SU-DHL-6 (cell line): Measurements from ENCODE around the gene INPP5A.
"Not testable (repeated sequence)": the region's sequence is repeated elsewhere in the genome, so short reads cannot be mapped to it uniquely, and the experiment has no call there.

Experiments used
- H2AFZ ChIP-seq: fragments of 200-600 bp; sonication (generic); 2 replicates; pipeline ENCODE4 v1.6.1; 2014; ENCODE audit warnings: low read depth, mild to moderate bottlenecking, moderate library complexity, mixed read lengths, antibody characterized with exemption, low read length; ENCODE audit not compliant: severe bottlenecking
- H3F3A ChIP-seq: fragments of 200-600 bp; shearing (Covaris generic); 2 replicates; pipeline ENCODE4 v1.6.0; 2016; ENCODE audit warnings: antibody characterized with exemption, mild to moderate bottlenecking; ENCODE audit not compliant: insufficient read depth
- H3K27ac ChIP-seq: fragments of 200-600 bp; sonication (generic); 2 replicates; pipeline ENCODE4 v1.5.1; 2016; ENCODE audit warnings: low read depth, mild to moderate bottlenecking, low read length, moderate library complexity, mixed read lengths
- H3K27me3 ChIP-seq: fragments of 200-600 bp; sonication (generic), shearing (Covaris generic); 2 replicates; pipeline ENCODE4 v1.6.0; 2014; ENCODE audit warnings: mild to moderate bottlenecking, low read length
- H3K36me3 ChIP-seq: fragments of 200-600 bp; sonication (generic); 2 replicates; pipeline ENCODE4 v1.6.1; 2014; ENCODE audit warnings: mild to moderate bottlenecking, low read length, mixed read lengths
- H3K4me2 ChIP-seq: fragments of 300-600, 200-600 bp; shearing (Covaris generic), sonication (generic); 2 replicates; pipeline ENCODE4 v1.6.0; 2014; ENCODE audit warnings: low read length, low read depth, mild to moderate bottlenecking; ENCODE audit not compliant: poor library complexity, severe bottlenecking
- H3K4me3 ChIP-seq: fragments of 200-600 bp; sonication (generic); 2 replicates; pipeline ENCODE4 v1.5.1; 2014; ENCODE audit warnings: antibody characterized with exemption, low read length, mild to moderate bottlenecking, mixed read lengths; ENCODE audit not compliant: insufficient read depth, poor library complexity, severe bottlenecking
- H3K79me2 ChIP-seq: fragments of 200-600 bp; sonication (generic); 2 replicates; pipeline ENCODE4 v1.6.1; 2014; ENCODE audit warnings: mild to moderate bottlenecking, low read length, moderate library complexity; ENCODE audit not compliant: insufficient read depth
- H3K9ac ChIP-seq: fragments of 200-600 bp; sonication (generic); 2 replicates; pipeline ENCODE4 v1.7.0; 2014; ENCODE audit warnings: mild to moderate bottlenecking, low read length
- H3K9me2 ChIP-seq: fragments of 200-600 bp; sonication (generic); replicated peaks from 2 replicates; pipeline ENCODE4 v1.6.1; 2014; ENCODE audit warnings: low read length; ENCODE audit not compliant: insufficient read depth
- H3K9me3 ChIP-seq: fragments of 200-600 bp; sonication (generic); 2 replicates; pipeline ENCODE4 v1.6.1; 2014; ENCODE audit warnings: low read length, mixed read lengths; ENCODE audit not compliant: insufficient read depth
- H4K20me1 ChIP-seq: fragments of 200-600 bp; sonication (generic); 2 replicates; pipeline ENCODE4 v1.6.1; 2014; ENCODE audit warnings: low read depth, mild to moderate bottlenecking, antibody characterized with exemption, low read length, moderate library complexity, mixed read lengths
- CTCF ChIP-seq: fragments of 200-600 bp; sonication (generic); IDR thresholded peaks from one replicate; pipeline ENCODE4 v1.5.1; 2017; ENCODE audit warnings: antibody characterized with exemption, mild to moderate bottlenecking, low read length, moderate library complexity; ENCODE audit not compliant: insufficient read depth, poor library complexity, severe bottlenecking
- EZH2phosphoT487 ChIP-seq: fragments of 200-600 bp; sonication (generic), shearing (Covaris generic); conservative IDR thresholded peaks from 2 replicates; pipeline ENCODE4 v1.6.1; 2018; ENCODE audit warnings: mild to moderate bottlenecking, antibody characterized with exemption, low read length, moderate library complexity, mixed read lengths

INPP5A gene

GRCh38 chr10:132570771-132571649, 33.4 kb downstream of the INPP5A start:
- Histone ChIP-seq H3K27ac (peak overlapping the region; percentile 20), H3F3A (no peaks in the 10 kb centered on the region), H3K4me3 (no peak overlapping the region), H3K9me2 (no peaks in the 10 kb centered on the region), H3K79me2 (no peaks in the 10 kb centered on the region), H3K4me2 (no peak overlapping the region), H4K20me1 (no peaks in the 10 kb centered on the region), H3K9ac (no peak overlapping the region), H2AFZ (no peak overlapping the region), H3K9me3 (no peaks in the 10 kb centered on the region), H3K36me3 (no peaks in the 10 kb centered on the region), H3K27me3 (no peaks in the 10 kb centered on the region; the same call in 1 of the 2 replicates)
- TF ChIP-seq EZH2phosphoT487 = no peak
- TF ChIP-seq CTCF = no peak

GRCh38 chr10:132571650-132572544, 34.3 kb downstream of the INPP5A start:
- no peak for TF ChIP-seq CTCF
- TF ChIP-seq EZH2phosphoT487 = no peak
- no peak overlapping the region for H3K4me3 ChIP-seq
- no peaks in the 10 kb centered on the region for H3K9me2 ChIP-seq
- H3K4me2 ChIP-seq = no peak overlapping the region
- no peaks in the 10 kb centered on the region for H4K20me1 ChIP-seq
- no peak overlapping the region for H3K9ac ChIP-seq
- no peaks in the 10 kb centered on the region for H3K36me3 ChIP-seq
- no peaks in the 10 kb centered on the region for H3K79me2 ChIP-seq
- H3F3A ChIP-seq = no peaks in the 10 kb centered on the region
- H2AFZ ChIP-seq = no peak overlapping the region
- no peaks in the 10 kb centered on the region for H3K9me3 ChIP-seq
- peak overlapping the region; percentile 20 for H3K27ac ChIP-seq
- H3K27me3 ChIP-seq = no peaks in the 10 kb centered on the region; the same call in 1 of the 2 replicates

- no peaks in the 10 kb centered on the region for H3F3A ChIP-seq
- no peaks in the 10 kb centered on the region for H3K27me3 ChIP-seq
- no peaks in the 10 kb centered on the region for H4K20me1 ChIP-seq
- H3K79me2 ChIP-seq = no peaks in the 10 kb centered on the region
- no peaks in the 10 kb centered on the region for H3K9me3 ChIP-seq
- H3K9me2 ChIP-seq = no peaks in the 10 kb centered on the region
- H3K4me2 ChIP-seq = no peak overlapping the region
- TF ChIP-seq EZH2phosphoT487 = no peak
- no peak for TF ChIP-seq CTCF
- no peak overlapping the region for H3K4me3 ChIP-seq
- no peak overlapping the region for H3K27ac ChIP-seq
- H2AFZ ChIP-seq = no peak overlapping the region
- no peaks in the 10 kb centered on the region for H3K36me3 ChIP-seq
- no peak overlapping the region for H3K9ac ChIP-seq
Observed at GRCh38 chr10:132572545-132572937, 35.0 kb downstream of the INPP5A start.

GRCh38 chr10:132572946-132573345, 35.4 kb downstream of the INPP5A start:
- H3K9ac ChIP-seq, H3F3A ChIP-seq, H3K27me3 ChIP-seq, H3K27ac ChIP-seq, H3K9me3 ChIP-seq, H3K4me2 ChIP-seq, H3K79me2 ChIP-seq, H2AFZ ChIP-seq, H3K9me2 ChIP-seq, H3K4me3 ChIP-seq, H4K20me1 ChIP-seq, H3K36me3 ChIP-seq: not testable (repeated sequence)
